Mesangial cell (primary cell): ENCODE data around the gene PRDM12. TPM values are rescaled to one million over a fixed set of nuclear protein-coding genes. Genes with fewer than 3 reads are reported as not detected.

Source experiments
- total RNA-seq: library from RNA; depleted of rRNA; stranded (reverse); fragments of >200 nt; gene quantifications from 2 replicates; pipeline ENCODE4 v1.2.3, GENCODE V29; 2015

The PRDM12 gene
- total RNA-seq, result not detected in 2 replicates

DNA sequence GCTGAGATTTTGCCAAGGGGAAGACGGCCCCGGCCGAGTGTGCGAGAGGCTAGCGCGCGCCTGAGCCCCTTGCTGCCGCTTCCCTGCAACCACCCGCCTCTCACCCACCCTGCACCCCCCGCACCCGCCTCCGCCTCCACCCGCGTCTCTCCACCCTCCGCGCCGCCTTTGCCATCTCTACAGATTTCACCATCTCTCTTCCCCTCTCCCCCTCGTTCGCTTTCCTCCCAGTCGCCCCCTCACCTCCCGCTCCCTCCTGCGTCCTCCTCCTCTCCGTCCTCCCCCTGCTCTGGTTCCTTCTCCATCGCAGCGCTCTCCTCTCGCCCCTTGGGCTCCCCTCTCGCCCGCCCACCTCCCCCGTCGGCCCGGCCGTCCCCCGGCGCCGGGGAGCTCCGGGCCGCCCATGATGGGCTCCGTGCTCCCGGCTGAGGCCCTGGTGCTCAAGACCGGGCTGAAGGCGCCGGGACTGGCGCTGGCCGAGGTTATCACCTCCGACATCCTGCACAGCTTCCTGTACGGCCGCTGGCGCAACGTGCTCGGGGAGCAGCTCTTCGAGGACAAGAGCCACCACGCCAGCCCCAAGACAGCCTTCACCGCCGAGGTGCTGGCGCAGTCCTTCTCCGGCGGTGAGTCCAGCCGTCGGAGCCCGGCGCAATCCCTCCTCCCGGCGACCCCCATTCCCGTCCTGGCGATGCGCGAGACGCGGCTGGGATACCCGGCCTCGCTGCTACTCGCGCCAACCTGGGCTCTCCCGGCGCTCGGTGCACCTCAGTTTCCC lies at the start of gene PRDM12:
Gene PRDM12, plus strand, starts transcription at position 344 of the 778 bp plus-strand sequence. Its CDS starts 60 bp downstream, at position 404.

DNA sequence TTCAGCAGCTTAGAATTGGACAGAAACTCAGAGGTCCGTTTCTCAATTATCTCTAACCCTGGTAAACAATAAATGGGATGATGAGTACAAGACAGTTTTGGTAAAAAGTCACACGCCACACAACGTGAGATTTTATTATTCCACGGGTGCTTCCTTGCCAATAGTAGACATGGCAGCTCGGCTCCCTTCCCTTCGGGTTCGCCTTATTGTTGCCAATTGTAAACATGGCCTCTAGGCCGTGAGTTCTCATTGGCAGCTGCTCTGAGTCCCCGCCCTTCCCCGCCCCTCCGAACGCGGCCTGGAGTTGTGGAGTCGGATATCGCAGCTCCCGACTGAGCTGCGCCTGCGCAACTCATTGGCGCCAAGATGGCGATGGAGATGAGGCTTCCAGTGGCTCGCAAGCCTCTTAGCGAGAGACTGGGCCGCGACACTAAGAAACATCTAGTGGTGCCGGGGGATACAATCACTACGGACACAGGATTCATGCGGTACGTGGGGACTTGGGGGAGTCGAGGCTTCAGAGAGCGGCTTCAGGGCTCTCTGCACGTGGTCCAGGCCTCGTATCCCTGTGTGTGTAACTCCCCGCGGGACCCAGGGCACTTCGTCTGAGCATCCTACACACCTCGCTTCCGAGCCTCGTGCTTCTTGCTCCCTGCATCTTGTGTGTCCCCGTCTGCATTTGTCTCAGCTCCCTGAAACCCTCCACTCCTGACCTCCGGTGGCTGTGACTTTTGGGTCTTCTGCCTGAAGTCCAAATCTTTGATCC lies 29.2 kb downstream of the PRDM12 start, which contains the start of gene EXOSC2:
Gene EXOSC2, plus strand, starts transcription at position 355 of the 766 bp plus-strand sequence. Its CDS starts 12 bp downstream, at position 367.

Other genes with a start within 250 kb of the PRDM12 start
- gene ASS1, start 219.6 kb upstream of the PRDM12 start, total RNA-seq, result 5.1 and 47.5 TPM in 2 replicates
- 24.3 and 25.1 TPM in 2 replicates for gene FUBP3, start 85.0 kb upstream of the PRDM12 start, total RNA-seq
- gene EXOSC2, start 29.2 kb downstream of the PRDM12 start, total RNA-seq, result 12.5 and 35.2 TPM in 2 replicates
- gene ABL1, start 170.7 kb downstream of the PRDM12 start, total RNA-seq, result 56.5 and 64.4 TPM in 2 replicates
- gene QRFP, start 232.2 kb downstream of the PRDM12 start, total RNA-seq, result not detected in 2 replicates